ENCODE results near the gene DBR1.

Gene DBR1

DNA sequence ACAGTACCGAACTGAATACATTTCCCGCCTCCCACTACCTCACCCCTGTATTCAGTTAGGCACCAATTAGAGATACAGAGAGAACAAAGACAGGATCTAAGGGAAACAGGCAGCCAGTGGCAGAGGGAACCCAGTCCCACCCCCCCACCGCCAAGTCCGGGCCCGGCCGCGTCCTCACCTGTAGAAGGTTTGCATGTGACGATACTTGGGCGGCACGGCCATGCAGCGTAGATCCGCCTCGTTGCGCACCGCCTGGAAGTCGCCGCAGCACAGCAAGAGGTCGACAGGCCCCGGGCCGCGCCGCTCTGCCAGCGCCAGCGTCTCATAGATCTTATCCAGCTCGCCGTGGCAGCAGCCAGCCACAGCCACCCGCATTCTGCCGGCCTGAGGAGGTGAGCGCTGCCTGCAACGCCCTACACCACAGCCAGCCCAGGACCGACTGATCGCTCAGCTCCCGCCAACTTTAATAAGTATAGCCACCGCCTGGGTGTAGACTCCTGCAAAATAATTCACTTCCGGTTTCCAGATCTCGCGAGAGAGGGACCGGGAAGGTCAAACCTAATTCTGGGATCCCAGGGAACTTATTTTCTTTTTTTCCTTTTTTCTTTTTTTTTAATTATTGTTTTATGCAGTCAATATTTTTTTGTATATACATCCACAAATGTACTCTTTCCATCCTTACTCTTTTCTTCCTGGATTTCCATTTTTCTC is at the start of gene DBR1:
Gene DBR1, minus strand, starts transcription at position 501 of the 711 bp plus-strand sequence. Its CDS starts 126 bp downstream, at position 375.
- H3K27ac ChIP-seq (ENCODE audit: low read length) = peak within 1 kb of the TSS; percentile 82
- TF ChIP-seq EZH2 (IDR thresholded peaks at IDR 0.05; ENCODE audit: borderline replicate concordance, low read depth, low read length, severe bottlenecking) (no peak), CTCF (IDR thresholded peaks at IDR 0.05; ENCODE audit: borderline replicate concordance, extremely low read depth, low read length, poor library complexity, severe bottlenecking) (no peak)
- H3K4me3 ChIP-seq (ENCODE audit: low read depth in 1 of 2, low read length in 2 of 2) = peak within 1 kb of the TSS; percentile 53 to 93; a peak in 3 of 4 replicates

DNA sequence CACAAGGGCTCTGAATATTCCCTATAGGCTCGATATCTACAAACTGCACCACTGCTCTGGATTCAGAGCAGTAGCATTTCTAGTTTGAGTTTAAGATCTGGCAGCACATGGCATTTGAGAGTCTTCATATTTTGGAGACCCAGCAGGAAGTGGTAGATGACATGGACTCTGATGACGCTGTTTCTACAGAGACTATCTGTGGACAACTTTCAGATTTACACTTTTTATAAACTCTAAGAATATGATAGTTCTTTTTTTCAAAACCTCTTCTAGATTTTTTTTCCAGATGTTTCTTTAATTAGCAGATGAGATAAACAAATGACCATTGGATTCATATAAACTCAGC is 48.2 kb upstream of the DBR1 start:
- no peak for TF ChIP-seq EZH2 (IDR thresholded peaks at IDR 0.05; ENCODE audit: borderline replicate concordance, low read depth, low read length, severe bottlenecking)
- TF ChIP-seq CTCF (IDR thresholded peaks at IDR 0.05; ENCODE audit: borderline replicate concordance, extremely low read depth, low read length, poor library complexity, severe bottlenecking) = no peak
- Histone ChIP-seq H3K27me3 (ENCODE audit: insufficient read depth, low read length, poor library complexity) (no peaks in the 10 kb centered on the region), H3K4me3 (ENCODE audit: low read depth in 1 of 2, low read length in 2 of 2) (no peak overlapping the region), H3K79me2 (ENCODE audit: insufficient read depth, low read length) (peaks cover 36% of the 10 kb centered on the region), H3K4me2 (ENCODE audit: insufficient read depth, low read length) (no peak overlapping the region), H3K4me1 (ENCODE audit: insufficient read depth, low read length) (no peaks in the 10 kb centered on the region), H3K9ac (ENCODE audit: low read depth, low read length) (no peak overlapping the region), H3K36me3 (ENCODE audit: insufficient read depth, low read length) (peaks cover 54% of the 10 kb centered on the region), H3K27ac (ENCODE audit: low read length) (no peak overlapping the region), H4K20me1 (ENCODE audit: insufficient read depth, low read length) (peaks cover 18% of the 10 kb centered on the region; the same call in 1 of the 2 replicates), H3K9me3 (ENCODE audit: insufficient read depth, low read length, severe bottlenecking) (no peaks in the 10 kb centered on the region), H2AFZ (ENCODE audit: low read depth, low read length) (no peak overlapping the region)
- no peak for DNase-seq
- ATAC-seq (ENCODE audit: insufficient read depth, low read depth) = no peak

More for the DNA sequence above, at the start of gene DBR1:
- Histone ChIP-seq H3K36me3 (ENCODE audit: insufficient read depth, low read length) (peaks cover 35% of the 10 kb centered on the region), H3K27me3 (ENCODE audit: insufficient read depth, low read length, poor library complexity) (no peaks in the 10 kb centered on the region), H3K4me1 (ENCODE audit: insufficient read depth, low read length) (peaks cover 36% of the 10 kb centered on the region), H4K20me1 (ENCODE audit: insufficient read depth, low read length) (peaks cover 3% of the 10 kb centered on the region; the same call in 1 of the 2 replicates), H3K79me2 (ENCODE audit: insufficient read depth, low read length) (peaks cover 46% of the 10 kb centered on the region), H3K4me2 (ENCODE audit: insufficient read depth, low read length) (peak within 1 kb of the TSS; percentile 91), H3K9ac (ENCODE audit: low read depth, low read length) (peak within 1 kb of the TSS; percentile 69), H3K9me3 (ENCODE audit: insufficient read depth, low read length, severe bottlenecking) (no peaks in the 10 kb centered on the region), H2AFZ (ENCODE audit: low read depth, low read length) (peak within 1 kb of the TSS; percentile 87)
- ATAC-seq (ENCODE audit: insufficient read depth, low read depth) (peak; percentile 93), DNase-seq (peak; percentile 82)

GRCh38 chr3:138222131-138222941 is 47.6 kb upstream of the DBR1 start:
- no peak overlapping the region for H2AFZ ChIP-seq (ENCODE audit: low read depth, low read length)
- H3K27ac ChIP-seq (ENCODE audit: low read length) = no peak overlapping the region
- H4K20me1 ChIP-seq (ENCODE audit: insufficient read depth, low read length) = peaks cover 18% of the 10 kb centered on the region; the same call in 1 of the 2 replicates
- H3K4me3 ChIP-seq (ENCODE audit: low read depth in 1 of 2, low read length in 2 of 2) = no peak overlapping the region
- no peak overlapping the region for H3K9ac ChIP-seq (ENCODE audit: low read depth, low read length)
- H3K79me2 ChIP-seq (ENCODE audit: insufficient read depth, low read length) = peaks cover 42% of the 10 kb centered on the region
- H3K36me3 ChIP-seq (ENCODE audit: insufficient read depth, low read length) = peaks cover 49% of the 10 kb centered on the region
- H3K27me3 ChIP-seq (ENCODE audit: insufficient read depth, low read length, poor library complexity) = no peaks in the 10 kb centered on the region
- no peak overlapping the region for H3K4me2 ChIP-seq (ENCODE audit: insufficient read depth, low read length)
- DNase-seq = no peak
- TF ChIP-seq CTCF (IDR thresholded peaks at IDR 0.05; ENCODE audit: borderline replicate concordance, extremely low read depth, low read length, poor library complexity, severe bottlenecking) (no peak), EZH2 (IDR thresholded peaks at IDR 0.05; ENCODE audit: borderline replicate concordance, low read depth, low read length, severe bottlenecking) (no peak)
- H3K9me3 ChIP-seq (ENCODE audit: insufficient read depth, low read length, severe bottlenecking) = no peaks in the 10 kb centered on the region
- no peak for ATAC-seq (ENCODE audit: insufficient read depth, low read depth)
- H3K4me1 ChIP-seq (ENCODE audit: insufficient read depth, low read length) = no peaks in the 10 kb centered on the region

Measured in DND-41 (cell line).